ENCODE results near the gene TRIM48.
"Not testable (repeated sequence)": the region's sequence is repeated elsewhere in the genome, so short reads cannot be mapped to it uniquely, and the experiment has no call there.

TRIM48 gene

DNA sequence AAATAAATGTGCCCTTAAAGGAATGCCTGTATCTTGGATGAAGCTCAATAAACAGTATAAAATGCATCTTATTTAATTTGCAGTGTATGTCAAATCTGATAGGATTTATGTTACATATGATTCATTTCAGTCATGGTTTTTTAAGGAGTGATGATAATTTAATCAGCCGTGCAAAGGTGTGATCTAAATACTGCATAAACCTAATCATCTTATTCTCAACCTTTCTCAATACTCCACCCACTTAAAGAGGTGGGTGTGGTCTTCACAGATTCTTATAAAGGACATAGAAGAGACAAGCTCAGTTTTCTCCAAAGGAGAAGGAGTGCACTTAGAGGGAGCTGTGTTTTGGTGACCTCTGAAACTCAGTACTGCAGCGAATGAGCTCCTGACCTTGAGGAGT, at the start of gene TRIM48:
TRIM48 (plus strand) TSS at position 301 of the 400 bp plus-strand sequence. CDS start 113 bp downstream, outside the sequence.
- DNase-seq: not testable (repeated sequence)

GRCh38 chr11:55238316-55238715, 23.6 kb upstream of the TRIM48 start:
- DNase-seq: not testable (repeated sequence)

DNA sequence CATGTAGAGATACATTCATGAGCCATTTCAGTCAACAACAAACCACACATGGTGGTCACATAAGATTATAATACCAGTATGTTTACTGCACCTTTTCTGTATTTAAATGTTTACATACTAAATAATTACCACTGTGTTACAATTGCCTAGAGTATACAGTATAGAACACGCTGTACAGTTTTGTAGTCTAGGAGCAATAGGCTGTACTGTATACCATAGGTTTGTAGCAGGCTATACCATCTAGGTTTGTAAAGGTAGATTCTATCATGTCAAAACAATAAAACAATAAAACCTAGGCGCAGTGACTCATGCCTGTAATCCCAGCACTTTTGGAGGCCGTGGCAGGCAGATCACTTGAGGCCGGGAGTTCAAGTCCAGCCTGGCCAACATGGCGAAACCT, 1.1 kb downstream of the TRIM48 start:
- no peak for DNase-seq

All from stimulated activated CD4-positive, alpha-beta T cell treated with anti-CD3 and anti-CD28 coated beads, Interleukin-4, amount 100 ng/mL, for 24 hours (primary cell).